Right atrium auricular region (tissue), 2 donors: Measurements from ENCODE around the gene DNAAF3. TPM values are rescaled to one million over a fixed set of nuclear protein-coding genes. Genes with fewer than 3 reads are reported as not detected.
"Not testable (repeated sequence)": the region's sequence is repeated elsewhere in the genome, so short reads cannot be mapped to it uniquely, and the experiment has no call there.

Experiments
- DNase-seq: peaks from one replicate; pipeline ENCODE4 v3.0.0-alpha.2; 2019; ENCODE audit warnings: low spot score
- H3K27ac ChIP-seq, 2 donors: fragments of 200-600 bp; sonication (generic); 1 replicate in 1 of 2; 2 replicates in 1 of 2; pipeline ENCODE4 v1.5.1; 2016 to 2019
- H3K27me3 ChIP-seq, 2 donors: fragments of 200-600 bp; sonication (generic); one replicate each; pipeline versions ENCODE4 v1.5.1 to v1.6.0; 2017 to 2019
- H3K36me3 ChIP-seq: fragments of 200-600 bp; sonication (generic); one replicate; pipeline ENCODE4 v1.5.1; 2016
- H3K4me1 ChIP-seq, 2 donors: fragments of 200-600 bp; sonication (generic); one replicate each; pipeline versions ENCODE4 v1.5.1 to v1.6.0; 2017 to 2019
- H3K4me3 ChIP-seq, 2 donors: fragments of 200-600 bp; sonication (generic); 1 replicate in 1 of 2; 2 replicates in 1 of 2; pipeline ENCODE4 v1.5.1; 2017 to 2019; ENCODE audit warnings: mild to moderate bottlenecking in 1 of 2, moderate library complexity in 1 of 2
- H3K9me3 ChIP-seq, 2 donors: fragments of 200-600 bp; sonication (generic); one replicate each; pipeline ENCODE4 v1.5.1; 2019
- CTCF ChIP-seq, 2 donors: fragments of 200-600 bp; sonication (generic); IDR thresholded peaks; one replicate each; pipeline ENCODE4 v1.5.1; 2019; ENCODE audit warnings: antibody characterized with exemption in 2 of 2
- total RNA-seq, 2 donors: library from RNA; depleted of rRNA; stranded (reverse); fragments of >200 nt; gene quantifications; one replicate each; pipeline ENCODE4 v1.1.0, GENCODE V29; 2016

DNAAF3 gene
- total RNA-seq, 2 donors from 2014 or later = 0.89 to 2.7 TPM

- H3K4me3 ChIP-seq = no peak overlapping the region
- no peak for DNase-seq
- H3K27ac ChIP-seq = peak overlapping the region; percentile 87 to 96
- peaks cover 20% of the 10 kb centered on the region for H3K36me3 ChIP-seq
- H3K9me3 ChIP-seq = no peaks in the 10 kb centered on the region
- TF ChIP-seq CTCF (IDR thresholded peaks at IDR 0.05) = no peak
- peaks cover 0 to 13% of the 10 kb centered on the region in 2 donors for H3K27me3 ChIP-seq
- peaks cover 0 to 60% of the 10 kb centered on the region in 2 donors for H3K4me1 ChIP-seq
These were observed 8.0 kb downstream of the DNAAF3 start for GRCh38 chr19:55158423-55158822.

DNA sequence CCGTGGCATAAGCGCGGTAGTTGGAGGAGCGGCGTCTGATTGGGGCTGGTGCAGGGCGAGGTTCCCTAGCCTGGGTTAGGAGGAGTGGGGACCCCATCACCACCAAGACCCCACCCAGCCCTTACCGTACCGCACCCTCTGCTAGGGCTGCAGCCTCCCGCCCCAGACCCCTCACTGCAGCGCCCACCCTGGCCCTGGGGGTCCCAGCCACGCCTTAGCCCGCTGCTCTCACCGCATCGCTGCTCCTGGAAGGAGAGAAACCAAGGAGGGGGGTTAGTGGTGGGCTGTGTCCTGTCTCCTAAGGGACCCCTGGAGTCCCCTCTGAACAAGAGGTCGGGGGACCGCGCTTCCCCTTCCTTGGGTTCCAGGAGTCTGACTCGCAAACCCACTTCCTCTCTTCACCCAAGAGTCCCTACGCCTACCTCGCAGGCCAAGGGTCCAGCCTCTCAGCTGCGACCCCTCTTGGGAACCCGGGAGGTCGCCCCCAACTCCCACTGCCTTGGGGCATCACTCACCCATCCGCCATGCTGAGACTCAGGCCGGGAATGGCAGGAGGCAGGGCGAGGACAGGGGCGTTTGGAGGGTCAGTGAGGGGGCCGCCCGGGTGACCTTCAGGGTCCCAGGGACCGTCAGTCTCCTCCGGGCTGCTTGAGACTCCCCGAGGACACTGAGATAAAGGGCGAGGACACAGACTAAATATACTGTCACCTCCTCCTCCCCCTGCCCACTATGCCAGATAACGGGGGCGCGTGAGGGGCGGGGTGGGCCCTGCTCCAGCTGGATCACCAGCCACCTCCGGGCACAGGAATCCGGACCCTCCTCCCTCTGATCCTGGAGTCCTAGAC lies 9.1 kb downstream of the DNAAF3 start, which contains the start of gene TNNI3:
Gene TNNI3 (minus strand): TSS at position 669 of the 845 bp plus-strand sequence. CDS start 143 bp downstream, at position 526.
- Histone ChIP-seq H3K9me3 (no peaks in the 10 kb centered on the region), H3K4me1 (peaks cover 0 to 72% of the 10 kb centered on the region in 2 donors), H3K27ac (peak within 1 kb of the TSS; percentile 87 to 96), H3K36me3 (peaks cover 30% of the 10 kb centered on the region), H3K4me3 (peak within 1 kb of the TSS; percentile 64), H3K27me3 (peaks cover 0 to 8% of the 10 kb centered on the region in 2 donors)
- no peak for DNase-seq
- TF ChIP-seq CTCF (IDR thresholded peaks at IDR 0.05) = no peak

DNA sequence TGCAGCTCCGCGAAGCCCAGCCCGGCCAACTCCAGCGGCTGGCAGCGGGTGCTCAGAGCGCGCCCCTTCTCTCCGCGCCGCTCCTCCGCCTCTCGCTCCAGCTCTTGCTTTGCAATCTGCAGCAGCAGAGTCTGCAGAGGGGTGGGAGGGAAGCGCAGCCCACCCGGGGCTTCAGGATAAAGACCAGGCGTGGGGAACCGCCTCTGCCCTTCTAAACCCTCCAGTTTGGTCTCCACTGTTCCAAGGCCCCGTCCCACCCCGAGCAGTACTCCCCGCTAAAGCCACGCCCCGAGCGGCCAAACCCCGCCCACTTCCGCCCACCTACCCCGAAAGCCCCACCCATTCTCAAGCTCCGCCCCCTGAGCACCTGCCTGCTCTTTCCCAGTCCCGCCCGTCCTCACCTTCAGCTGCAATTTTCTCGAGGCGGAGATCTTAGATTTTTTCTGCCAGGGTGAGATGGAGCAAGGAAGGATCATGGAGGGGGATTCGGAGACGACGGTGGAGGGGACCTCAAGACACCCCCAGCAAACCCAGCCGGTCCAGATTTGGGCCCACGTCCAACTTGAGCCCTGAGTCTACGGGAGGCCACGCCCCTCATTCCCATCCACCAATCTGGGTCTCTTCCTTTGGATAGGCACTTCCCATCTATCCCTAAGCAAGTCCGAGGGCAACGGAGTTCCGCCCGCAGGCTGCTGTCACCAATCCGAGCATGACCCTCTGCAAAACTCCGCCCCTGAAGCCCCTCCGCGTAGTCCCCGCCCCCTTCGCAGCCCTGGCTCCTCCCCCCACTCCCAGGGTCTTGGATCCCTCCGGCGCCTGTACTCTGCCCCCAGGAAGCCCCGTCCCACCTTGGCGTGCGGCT lies 10.0 kb downstream of the DNAAF3 start:
- peak overlapping the region; percentile 87 to 96 for H3K27ac ChIP-seq
- H3K27me3 ChIP-seq = no peaks in the 10 kb centered on the region
- peak; percentile 63 for DNase-seq
- H3K36me3 ChIP-seq = peaks cover 34% of the 10 kb centered on the region
- H3K4me3 ChIP-seq = peak overlapping the region; percentile 64
- peaks cover 0 to 80% of the 10 kb centered on the region in 2 donors for H3K4me1 ChIP-seq
- H3K9me3 ChIP-seq = no peaks in the 10 kb centered on the region
- TF ChIP-seq CTCF (IDR thresholded peaks at IDR 0.05) = no peak

DNA sequence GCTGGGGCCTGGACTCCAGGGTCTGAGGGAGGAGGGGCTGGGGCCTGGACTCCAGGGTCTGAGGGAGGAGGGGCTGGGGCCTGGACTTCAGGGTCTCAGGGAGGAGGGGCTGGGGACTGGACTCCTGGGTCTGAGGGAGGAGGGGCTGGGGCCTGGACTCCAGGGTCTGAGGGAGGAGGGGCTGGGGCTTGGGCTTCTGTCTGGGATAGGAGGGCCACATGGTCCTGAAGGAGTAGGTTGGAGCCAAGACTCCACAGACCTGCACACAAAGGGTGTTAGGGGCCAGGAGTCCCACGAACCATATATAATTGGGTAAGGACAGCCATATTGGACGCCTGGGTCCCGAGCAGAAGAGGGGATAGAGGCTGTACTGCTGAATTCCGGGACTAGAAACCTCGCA lies 10.6 kb downstream of the DNAAF3 start:
- H3K27me3 ChIP-seq, DNase-seq, H3K9me3 ChIP-seq: not testable (repeated sequence)
- Histone ChIP-seq H3K4me3 (peak overlapping the region; percentile 64), H3K27ac (peak overlapping the region in 1 of 2 donors; percentile 18), H3K4me1 (peaks cover 0 to 79% of the 10 kb centered on the region in 2 donors), H3K36me3 (peaks cover 41% of the 10 kb centered on the region)

GRCh38 chr19:55153652-55154264 lies 12.7 kb downstream of the DNAAF3 start:
- no peak for DNase-seq
- no peak overlapping the region for H3K27ac ChIP-seq
- no peaks in the 10 kb centered on the region for H3K27me3 ChIP-seq

More at GRCh38 chr19:55153652-55154264, 12.7 kb downstream of the DNAAF3 start:
- H3K9me3 ChIP-seq = no peaks in the 10 kb centered on the region
- H3K4me1 ChIP-seq = peaks cover 0 to 68% of the 10 kb centered on the region in 2 donors
- H3K4me3 ChIP-seq = peak overlapping the region in 1 of 2 donors; percentile 64
- no peak for TF ChIP-seq CTCF (IDR thresholded peaks at IDR 0.05)
- H3K36me3 ChIP-seq = peaks cover 45% of the 10 kb centered on the region
